Stomach (tissue), 4 donors: ENCODE results near the gene ZSCAN21.

ENCODE experiments used
- POLR2A ChIP-seq, 4 donors: fragments of 450-650 bp; IDR thresholded peaks; one replicate each; pipeline ENCODE4 v1.6.1; 2016; ENCODE audit warnings: antibody characterized with exemption in 4 of 4, control low read depth in 2 of 4, mild to moderate bottlenecking in 1 of 4, moderate library complexity in 1 of 4
- TF ChIP-seq, protein P1 (sequence below), 7 experiments: fragments of 450-650 bp in 4 of 7; fragments of 200-600 bp in 3 of 7; sonication (generic) in 3 of 7; IDR thresholded peaks; one replicate each; pipeline ENCODE4 v1.5.1; 2016 to 2019; ENCODE audit warnings: antibody characterized with exemption in 7 of 7, control low read depth in 2 of 7, mild to moderate bottlenecking in 1 of 7

DNA sequence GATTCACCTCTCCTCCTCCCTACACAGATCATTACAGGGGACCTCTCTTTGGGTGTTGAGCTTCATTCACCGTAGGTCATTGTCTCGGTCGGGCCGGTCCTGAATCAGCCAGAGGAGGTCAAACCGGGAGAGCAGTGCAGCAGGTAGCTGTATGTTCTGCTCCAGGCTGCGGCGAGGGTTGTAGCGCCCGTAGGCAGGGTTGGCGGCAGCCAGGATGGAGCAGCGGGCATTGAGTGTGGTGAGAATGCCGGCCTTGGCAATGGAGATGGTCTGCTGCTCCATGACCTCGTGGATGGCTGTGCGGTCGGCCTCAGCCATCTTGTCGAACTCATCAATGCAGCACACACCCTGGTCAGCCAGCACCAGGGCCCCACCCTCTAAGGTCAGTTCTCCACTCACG, 46.1 kb downstream of the ZSCAN21 start:
- TF ChIP-seq, protein P1, sequence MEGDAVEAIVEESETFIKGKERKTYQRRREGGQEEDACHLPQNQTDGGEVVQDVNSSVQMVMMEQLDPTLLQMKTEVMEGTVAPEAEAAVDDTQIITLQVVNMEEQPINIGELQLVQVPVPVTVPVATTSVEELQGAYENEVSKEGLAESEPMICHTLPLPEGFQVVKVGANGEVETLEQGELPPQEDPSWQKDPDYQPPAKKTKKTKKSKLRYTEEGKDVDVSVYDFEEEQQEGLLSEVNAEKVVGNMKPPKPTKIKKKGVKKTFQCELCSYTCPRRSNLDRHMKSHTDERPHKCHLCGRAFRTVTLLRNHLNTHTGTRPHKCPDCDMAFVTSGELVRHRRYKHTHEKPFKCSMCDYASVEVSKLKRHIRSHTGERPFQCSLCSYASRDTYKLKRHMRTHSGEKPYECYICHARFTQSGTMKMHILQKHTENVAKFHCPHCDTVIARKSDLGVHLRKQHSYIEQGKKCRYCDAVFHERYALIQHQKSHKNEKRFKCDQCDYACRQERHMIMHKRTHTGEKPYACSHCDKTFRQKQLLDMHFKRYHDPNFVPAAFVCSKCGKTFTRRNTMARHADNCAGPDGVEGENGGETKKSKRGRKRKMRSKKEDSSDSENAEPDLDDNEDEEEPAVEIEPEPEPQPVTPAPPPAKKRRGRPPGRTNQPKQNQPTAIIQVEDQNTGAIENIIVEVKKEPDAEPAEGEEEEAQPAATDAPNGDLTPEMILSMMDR (IDR thresholded peaks at IDR 0.05), result no peak
- TF ChIP-seq POLR2A (IDR thresholded peaks at IDR 0.05), result no peak
